Lung (tissue), 12 donors: Measurements from ENCODE around the gene ASTL. TPM values are rescaled to one million over a fixed set of nuclear protein-coding genes. Genes with fewer than 3 reads are reported as not detected.

Experiments used
- ATAC-seq: fragments of 200-7000 bp; cut with Tn5 transposase; one replicate; pipeline ENCODE4 v1.9.1; 2020; ENCODE audit warnings: moderate number of reproducible peaks; ENCODE audit not compliant: insufficient read depth, low FRiP score
- DNase-seq, 3 donors: peaks; one replicate each; pipeline ENCODE4 v3.0.0-alpha.2; 2013 to 2017
- H3K27ac ChIP-seq, 2 donors: one replicate each; pipeline ENCODE4 v1.5.1; 2013; ENCODE audit warnings: mild to moderate bottlenecking in 2 of 2, moderate library complexity in 2 of 2, control low read depth in 1 of 2, inconsistent platforms in 1 of 2, low read depth in 1 of 2, low read length in 1 of 2
- H3K27me3 ChIP-seq, 3 donors: one replicate each; pipeline ENCODE4 v1.5.1; 2013; ENCODE audit warnings: low read length in 2 of 3; ENCODE audit not compliant: control insufficient read depth in 3 of 3, insufficient read depth in 3 of 3
- H3K36me3 ChIP-seq, 4 donors: one replicate each; pipeline ENCODE4 v1.5.1; 2013; ENCODE audit warnings: low read length in 4 of 4, mild to moderate bottlenecking in 1 of 4, moderate library complexity in 1 of 4; ENCODE audit not compliant: control insufficient read depth in 4 of 4, insufficient read depth in 4 of 4
- H3K4me1 ChIP-seq, 5 donors: one replicate each; pipeline ENCODE4 v1.5.1; 2013; ENCODE audit warnings: low read length in 5 of 5, mild to moderate bottlenecking in 2 of 5, moderate library complexity in 1 of 5; ENCODE audit not compliant: control insufficient read depth in 5 of 5, insufficient read depth in 5 of 5
- H3K4me3 ChIP-seq: one replicate; pipeline ENCODE4 v1.5.1; 2013; ENCODE audit warnings: mild to moderate bottlenecking, control low read depth, moderate library complexity
- H3K9ac ChIP-seq, 2 donors: one replicate each; pipeline ENCODE4 v1.5.1; 2013; ENCODE audit warnings: low read length in 2 of 2, control low read depth in 1 of 2; ENCODE audit not compliant: insufficient read depth in 1 of 2
- H3K9me3 ChIP-seq, 4 donors: one replicate each; pipeline ENCODE4 v1.5.1; 2013; ENCODE audit warnings: low read length in 3 of 4, mild to moderate bottlenecking in 1 of 4, moderate library complexity in 1 of 4; ENCODE audit not compliant: control insufficient read depth in 4 of 4, insufficient read depth in 3 of 4
- CTCF ChIP-seq: IDR thresholded peaks from 2 replicates; pipeline ENCODE4 v1.5.1; 2012; ENCODE audit warnings: mild to moderate bottlenecking; ENCODE audit errors: control extremely low read depth, extremely low read depth
- WGBS, 2 donors: extraction: QIAGEN DNeasy Blood & Tissue Kit; methylation state at CpG; one replicate each; pipeline ENCODE4 v1.1.7; 2013; 5-methylcytosine and 5-hydroxymethylcytosine counted together
- polyA plus RNA-seq, 2 donors: library from polyadenylated mRNA; stranded (reverse); fragments of 200-250 nt; gene quantifications; one replicate each; pipeline ENCODE4 v1.2.1, GENCODE V29; 2013
- total RNA-seq, 2 donors: library from RNA; depleted of rRNA in 1 of 2; stranded (reverse); fragments of >200 nt in 1 of 2; gene quantifications; one replicate each; pipeline ENCODE4 v1.2.1, GENCODE V29; 2014 to 2021
- donor health status: control.
- donor health status: control.
- donor health status: Bipolar disorder and iron deficiency.
- donor health status: healthy.
- donor health status: DM: yes; HTN: yes; CAD: no.

The ASTL gene
- total and polyA plus RNA-seq, 4 donors, result 0.14 to 0.34 TPM; not detected in 2

DNA sequence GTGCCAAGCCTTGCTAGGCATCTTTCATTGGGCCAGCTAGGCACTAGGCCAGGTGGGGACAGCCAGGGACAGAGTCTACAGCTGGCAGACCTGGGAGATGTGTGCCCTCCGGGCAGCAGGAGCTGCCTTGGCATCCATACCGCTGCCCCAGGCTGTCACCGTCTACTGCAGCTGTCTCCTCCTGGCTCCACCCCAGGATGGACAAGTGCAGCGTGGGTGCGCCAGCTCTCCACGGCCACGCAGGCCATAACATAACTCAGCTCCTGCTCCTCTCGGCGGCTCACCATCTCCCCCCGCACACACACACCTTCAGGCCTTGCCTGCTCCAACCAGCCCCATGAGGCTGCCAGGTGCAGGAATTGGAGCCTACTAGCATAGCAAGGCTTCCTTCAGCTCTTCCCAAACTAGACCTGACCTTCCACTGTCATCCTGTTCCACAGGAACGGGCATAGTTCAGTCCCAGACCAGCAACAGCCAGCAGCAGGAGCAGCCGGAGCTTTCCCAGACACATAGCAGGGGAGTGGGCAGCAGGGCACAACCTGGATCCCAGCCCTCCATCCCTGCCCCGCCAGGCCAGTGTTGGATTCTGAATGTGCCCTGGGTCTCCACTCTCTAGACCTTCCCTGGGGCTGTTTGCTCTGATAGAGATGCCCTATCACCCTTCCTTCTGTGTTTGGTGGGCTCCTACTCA is 19.5 kb downstream of the ASTL start:
- 89 to 93% methylated on average over 13 of the region's 13 CpGs for WGBS, 2 donors
- no peak for DNase-seq

GRCh38 chr2:96117701-96118588 is 20.4 kb downstream of the ASTL start:
- no peak overlapping the region for H3K4me3 ChIP-seq
- no peak overlapping the region for H3K9ac ChIP-seq
- H3K9me3 ChIP-seq, result peaks cover 0 to 2% (median 0%) of the 10 kb centered on the region in 4 donors
- peaks cover 0 to 7% (median 4%) of the 10 kb centered on the region in 5 donors for H3K4me1 ChIP-seq
- ATAC-seq (no peak), DNase-seq (no peak)
- no peak for TF ChIP-seq CTCF
- 52 to 55% methylated on average over 17 of the region's 17 CpGs for WGBS, 2 donors
- H3K27me3 ChIP-seq, result peaks cover 0 to 26% (median 12%) of the 10 kb centered on the region in 3 donors
- H3K27ac ChIP-seq, result no peak overlapping the region
- H3K36me3 ChIP-seq, result no peaks in the 10 kb centered on the region

More for the DNA sequence above, 19.5 kb downstream of the ASTL start:
- no peak overlapping the region for H3K27ac ChIP-seq
- no peak overlapping the region for H3K4me3 ChIP-seq
- H3K9ac ChIP-seq, result no peak overlapping the region
- no peaks in the 10 kb centered on the region for H3K36me3 ChIP-seq
- H3K27me3 ChIP-seq, result peaks cover 0 to 26% (median 12%) of the 10 kb centered on the region in 3 donors
- peaks cover 0 to 2% (median 0%) of the 10 kb centered on the region in 4 donors for H3K9me3 ChIP-seq
- no peak for ATAC-seq
- TF ChIP-seq CTCF, result no peak
- H3K4me1 ChIP-seq, result peaks cover 0 to 7% (median 4%) of the 10 kb centered on the region in 5 donors

- peak; percentile 45 for TF ChIP-seq CTCF
- Histone ChIP-seq H3K4me1 (peaks cover 0 to 7% (median 4%) of the 10 kb centered on the region in 5 donors), H3K27me3 (peaks cover 0 to 26% (median 12%) of the 10 kb centered on the region in 3 donors), H3K9ac (peak overlapping the region in 1 of 2 donors; percentile 32), H3K27ac (no peak overlapping the region), H3K36me3 (no peaks in the 10 kb centered on the region), H3K4me3 (peak overlapping the region; percentile 26), H3K9me3 (peaks cover 0 to 2% (median 0%) of the 10 kb centered on the region in 4 donors)
- 2 to 4% methylated on average over 20 to 62 of the region's 62 CpGs for WGBS, 2 donors
- DNase-seq, result peak; percentile 40 to 60 (median 60)
- ATAC-seq, result peak; percentile 92
Measured at GRCh38 chr2:96116879-96117533, 21.3 kb downstream of the ASTL start.
